HEK293 (cell line): ENCODE results near the gene FHIT.

ENCODE experiments used
- TCF7L2 ChIP-seq: IDR thresholded peaks from 2 replicates; pipeline ENCODE4 v1.6.1; 2011; ENCODE audit warnings: low read depth, mild to moderate bottlenecking, inconsistent platforms, low read length, moderate library complexity, borderline replicate concordance
- ZNF202 ChIP-seq: fragments of 450-650 bp; formaldehyde crosslinking; IDR thresholded peaks from 2 replicates; pipeline ENCODE4 v1.5.1; 2016; ENCODE audit warnings: missing biosample characterization, missing genetic modification characterization, borderline replicate concordance
- ZNF510 ChIP-seq: fragments of 450-650 bp; formaldehyde crosslinking; IDR thresholded peaks from 2 replicates; pipeline ENCODE4 v1.5.1; 2018; ENCODE audit warnings: mild to moderate bottlenecking, missing genetic modification characterization, missing biosample characterization; ENCODE audit not compliant: insufficient replicate concordance
- ZNF658 ChIP-seq: fragments of 450-650 bp; formaldehyde crosslinking; IDR thresholded peaks from 2 replicates; pipeline ENCODE4; 2016; ENCODE audit warnings: missing biosample characterization, missing genetic modification characterization
- TF ChIP-seq, protein P1 (sequence below): fragments of 450-650 bp; formaldehyde crosslinking; IDR thresholded peaks from 2 replicates; pipeline ENCODE4 v1.5.1; 2016; ENCODE audit warnings: missing biosample characterization, missing genetic modification characterization
- TF ChIP-seq, protein P2 (sequence below): fragments of 450-650 bp; formaldehyde crosslinking; IDR thresholded peaks from 2 replicates; pipeline ENCODE4 v1.5.1; 2016; ENCODE audit warnings: missing biosample characterization, missing genetic modification characterization
- TF ChIP-seq, protein P3 (sequence below): fragments of 450-650 bp; formaldehyde crosslinking; IDR thresholded peaks from 2 replicates; pipeline ENCODE4 v1.5.1; 2016; ENCODE audit warnings: missing biosample characterization, missing genetic modification characterization

DNA sequence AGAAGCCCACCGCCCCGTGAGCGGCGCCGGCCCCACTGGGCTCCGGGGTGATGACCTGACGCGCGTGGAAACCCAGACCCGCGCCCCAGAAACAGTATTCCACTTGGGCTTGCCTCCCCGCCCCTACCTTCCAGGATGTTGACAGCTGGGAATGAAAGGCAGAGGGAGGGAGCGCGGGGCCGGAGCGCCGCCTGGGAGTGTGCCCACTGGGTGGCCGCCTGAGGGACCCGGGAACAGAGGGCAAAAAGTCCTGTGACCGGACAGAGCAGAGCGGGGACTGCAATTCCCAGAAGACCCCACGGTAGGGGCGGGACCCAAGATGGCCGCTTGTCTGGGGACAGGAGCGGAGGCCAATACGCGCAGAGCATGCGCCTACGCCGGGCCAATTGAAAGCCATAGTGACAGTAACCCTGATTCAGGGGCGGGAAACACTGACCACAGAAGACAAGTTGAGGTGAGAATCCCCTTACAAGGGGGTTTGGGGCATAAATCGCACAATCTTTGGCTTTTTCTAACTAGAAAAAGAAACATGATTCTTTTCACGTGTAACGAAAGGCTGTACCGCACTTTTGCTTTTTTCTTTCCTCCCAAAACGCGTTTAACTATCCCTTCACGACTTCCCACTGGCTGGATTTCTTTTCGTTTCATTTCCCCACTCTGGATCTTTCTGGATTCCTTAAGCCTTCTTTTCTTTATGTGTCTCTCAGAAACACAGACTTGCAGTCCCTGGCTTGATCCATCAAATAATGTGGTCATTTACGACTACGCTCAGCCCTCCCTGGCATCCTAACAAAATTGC lies at the start of gene FHIT:
- TF ChIP-seq ZNF202 (no peak), ZNF658 (no peak), TCF7L2 (no peak), ZNF510 (tag by site-specific recombination) (no peak)
- TF ChIP-seq, protein P1, sequence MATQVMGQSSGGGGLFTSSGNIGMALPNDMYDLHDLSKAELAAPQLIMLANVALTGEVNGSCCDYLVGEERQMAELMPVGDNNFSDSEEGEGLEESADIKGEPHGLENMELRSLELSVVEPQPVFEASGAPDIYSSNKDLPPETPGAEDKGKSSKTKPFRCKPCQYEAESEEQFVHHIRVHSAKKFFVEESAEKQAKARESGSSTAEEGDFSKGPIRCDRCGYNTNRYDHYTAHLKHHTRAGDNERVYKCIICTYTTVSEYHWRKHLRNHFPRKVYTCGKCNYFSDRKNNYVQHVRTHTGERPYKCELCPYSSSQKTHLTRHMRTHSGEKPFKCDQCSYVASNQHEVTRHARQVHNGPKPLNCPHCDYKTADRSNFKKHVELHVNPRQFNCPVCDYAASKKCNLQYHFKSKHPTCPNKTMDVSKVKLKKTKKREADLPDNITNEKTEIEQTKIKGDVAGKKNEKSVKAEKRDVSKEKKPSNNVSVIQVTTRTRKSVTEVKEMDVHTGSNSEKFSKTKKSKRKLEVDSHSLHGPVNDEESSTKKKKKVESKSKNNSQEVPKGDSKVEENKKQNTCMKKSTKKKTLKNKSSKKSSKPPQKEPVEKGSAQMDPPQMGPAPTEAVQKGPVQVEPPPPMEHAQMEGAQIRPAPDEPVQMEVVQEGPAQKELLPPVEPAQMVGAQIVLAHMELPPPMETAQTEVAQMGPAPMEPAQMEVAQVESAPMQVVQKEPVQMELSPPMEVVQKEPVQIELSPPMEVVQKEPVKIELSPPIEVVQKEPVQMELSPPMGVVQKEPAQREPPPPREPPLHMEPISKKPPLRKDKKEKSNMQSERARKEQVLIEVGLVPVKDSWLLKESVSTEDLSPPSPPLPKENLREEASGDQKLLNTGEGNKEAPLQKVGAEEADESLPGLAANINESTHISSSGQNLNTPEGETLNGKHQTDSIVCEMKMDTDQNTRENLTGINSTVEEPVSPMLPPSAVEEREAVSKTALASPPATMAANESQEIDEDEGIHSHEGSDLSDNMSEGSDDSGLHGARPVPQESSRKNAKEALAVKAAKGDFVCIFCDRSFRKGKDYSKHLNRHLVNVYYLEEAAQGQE (tag by site-specific recombination) = no peak
- TF ChIP-seq, protein P2, sequence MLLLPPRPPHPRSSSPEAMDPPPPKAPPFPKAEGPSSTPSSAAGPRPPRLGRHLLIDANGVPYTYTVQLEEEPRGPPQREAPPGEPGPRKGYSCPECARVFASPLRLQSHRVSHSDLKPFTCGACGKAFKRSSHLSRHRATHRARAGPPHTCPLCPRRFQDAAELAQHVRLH (tag by site-specific recombination) = no peak
- TF ChIP-seq, protein P3, sequence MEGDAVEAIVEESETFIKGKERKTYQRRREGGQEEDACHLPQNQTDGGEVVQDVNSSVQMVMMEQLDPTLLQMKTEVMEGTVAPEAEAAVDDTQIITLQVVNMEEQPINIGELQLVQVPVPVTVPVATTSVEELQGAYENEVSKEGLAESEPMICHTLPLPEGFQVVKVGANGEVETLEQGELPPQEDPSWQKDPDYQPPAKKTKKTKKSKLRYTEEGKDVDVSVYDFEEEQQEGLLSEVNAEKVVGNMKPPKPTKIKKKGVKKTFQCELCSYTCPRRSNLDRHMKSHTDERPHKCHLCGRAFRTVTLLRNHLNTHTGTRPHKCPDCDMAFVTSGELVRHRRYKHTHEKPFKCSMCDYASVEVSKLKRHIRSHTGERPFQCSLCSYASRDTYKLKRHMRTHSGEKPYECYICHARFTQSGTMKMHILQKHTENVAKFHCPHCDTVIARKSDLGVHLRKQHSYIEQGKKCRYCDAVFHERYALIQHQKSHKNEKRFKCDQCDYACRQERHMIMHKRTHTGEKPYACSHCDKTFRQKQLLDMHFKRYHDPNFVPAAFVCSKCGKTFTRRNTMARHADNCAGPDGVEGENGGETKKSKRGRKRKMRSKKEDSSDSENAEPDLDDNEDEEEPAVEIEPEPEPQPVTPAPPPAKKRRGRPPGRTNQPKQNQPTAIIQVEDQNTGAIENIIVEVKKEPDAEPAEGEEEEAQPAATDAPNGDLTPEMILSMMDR (tag by site-specific recombination) = peak; percentile 56; the same call in 1 of the 2 replicates
